Hepatocyte (in vitro differentiated cells): ENCODE measurements around the gene ALCAM.

Experiments used
- CTCF ChIP-seq: fragments of 200-600 bp; sonication (generic); IDR thresholded peaks from 2 replicates; pipeline ENCODE4 v1.5.1; 2016; ENCODE audit warnings: antibody characterized with exemption, mild to moderate bottlenecking; ENCODE audit not compliant: poor library complexity
- EZH2 ChIP-seq: fragments of 200-600 bp; sonication (generic); IDR thresholded peaks from 2 replicates; pipeline ENCODE4 v1.6.1; 2016; ENCODE audit warnings: antibody characterized with exemption, mild to moderate bottlenecking, borderline replicate concordance
- EZH2phosphoT487 ChIP-seq: fragments of 200-600 bp; sonication (generic); IDR thresholded peaks from one replicate; pipeline ENCODE4 v1.6.1; 2018; ENCODE audit warnings: antibody characterized with exemption, mild to moderate bottlenecking, low read depth, moderate library complexity; ENCODE audit not compliant: unreplicated experiment, severe bottlenecking

GRCh38 chr3:105414841-105415240, 48.1 kb downstream of the ALCAM start:
- TF ChIP-seq EZH2 (no peak), CTCF (no peak), EZH2phosphoT487 (no peak)
